Ishikawa (cell line): ENCODE results near the gene AGPAT1.
A peak's percentile ranks its signal among the peaks of the same experiment; 100 is the strongest.

Source experiments
- CEBPB ChIP-seq: IDR thresholded peaks from 2 replicates; pipeline ENCODE4 v1.6.1; 2012
- CREB1 ChIP-seq: IDR thresholded peaks from 2 replicates; pipeline ENCODE4 v1.6.1; 2012; ENCODE audit warnings: low read depth
- EGR1 ChIP-seq: IDR thresholded peaks from 2 replicates; pipeline ENCODE4 v1.6.1; 2012
- EP300 ChIP-seq: IDR thresholded peaks from 2 replicates; pipeline ENCODE4 v1.6.1; 2012; ENCODE audit warnings: borderline replicate concordance
- FOXM1 ChIP-seq: IDR thresholded peaks from 2 replicates; pipeline ENCODE4 v1.6.1; 2012; ENCODE audit warnings: low read depth, borderline replicate concordance
- NFIC ChIP-seq: IDR thresholded peaks from 2 replicates; pipeline ENCODE4 v1.6.1; 2012
- RAD21 ChIP-seq: IDR thresholded peaks from 2 replicates; pipeline ENCODE4 v1.6.1; 2012; ENCODE audit warnings: low read depth
- TAF1 ChIP-seq: IDR thresholded peaks from 2 replicates; pipeline ENCODE4 v1.6.1; 2012; ENCODE audit warnings: low read depth, mild to moderate bottlenecking
- TCF12 ChIP-seq: IDR thresholded peaks from 2 replicates; pipeline ENCODE4 v1.6.1; 2012; ENCODE audit warnings: low read depth
- TEAD4 ChIP-seq: IDR thresholded peaks from 2 replicates; pipeline ENCODE4 v1.6.1; 2012
- YY1 ChIP-seq: IDR thresholded peaks from 2 replicates; pipeline ENCODE4 v1.6.1; 2012; ENCODE audit warnings: low read depth
- ZBTB7A ChIP-seq: IDR thresholded peaks from 2 replicates; pipeline ENCODE4 v1.6.1; 2012; ENCODE audit warnings: low read depth
- TF ChIP-seq, protein P1 (sequence below): IDR thresholded peaks from 2 replicates; pipeline ENCODE4 v1.6.1; 2012

The AGPAT1 gene

DNA sequence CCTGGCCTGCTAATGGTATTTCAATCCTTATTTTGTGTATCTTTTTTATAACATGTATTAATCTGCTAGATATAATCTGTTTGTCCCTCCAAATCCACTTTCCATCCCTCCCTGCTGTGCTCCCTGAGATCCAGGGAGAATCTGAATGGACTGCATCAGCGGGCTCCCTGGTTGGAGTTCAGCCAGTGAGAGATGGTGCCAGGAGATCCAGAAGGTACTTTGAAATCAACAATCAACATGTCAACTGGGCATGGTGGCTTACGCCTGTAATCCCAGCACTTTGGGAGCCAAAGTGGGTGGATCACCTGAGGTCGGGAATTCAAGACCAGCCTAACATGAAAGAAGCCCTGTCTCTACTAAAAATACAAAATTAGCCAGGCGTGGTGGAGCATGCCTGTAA lies 52.2 kb downstream of the AGPAT1 start:
- TF ChIP-seq ZBTB7A (no peak), TCF12 (no peak), NFIC (no peak), RAD21 (no peak), EP300 (no peak), FOXM1 (no peak), CEBPB (no peak), TEAD4 (no peak)

- TF ChIP-seq CREB1: no peak
- TF ChIP-seq RAD21: no peak
- no peak for TF ChIP-seq FOXM1
- TF ChIP-seq ZBTB7A: no peak
- TF ChIP-seq EGR1: no peak
- TF ChIP-seq YY1: no peak
- TF ChIP-seq TCF12: no peak
- no peak for TF ChIP-seq TEAD4
- TF ChIP-seq, protein P1, sequence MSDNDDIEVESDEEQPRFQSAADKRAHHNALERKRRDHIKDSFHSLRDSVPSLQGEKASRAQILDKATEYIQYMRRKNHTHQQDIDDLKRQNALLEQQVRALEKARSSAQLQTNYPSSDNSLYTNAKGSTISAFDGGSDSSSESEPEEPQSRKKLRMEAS: no peak
- no peak for TF ChIP-seq EP300
- TF ChIP-seq TAF1: no peak
These were observed 55.3 kb downstream of the AGPAT1 start for GRCh38 chr6:32120573-32121059.

DNA sequence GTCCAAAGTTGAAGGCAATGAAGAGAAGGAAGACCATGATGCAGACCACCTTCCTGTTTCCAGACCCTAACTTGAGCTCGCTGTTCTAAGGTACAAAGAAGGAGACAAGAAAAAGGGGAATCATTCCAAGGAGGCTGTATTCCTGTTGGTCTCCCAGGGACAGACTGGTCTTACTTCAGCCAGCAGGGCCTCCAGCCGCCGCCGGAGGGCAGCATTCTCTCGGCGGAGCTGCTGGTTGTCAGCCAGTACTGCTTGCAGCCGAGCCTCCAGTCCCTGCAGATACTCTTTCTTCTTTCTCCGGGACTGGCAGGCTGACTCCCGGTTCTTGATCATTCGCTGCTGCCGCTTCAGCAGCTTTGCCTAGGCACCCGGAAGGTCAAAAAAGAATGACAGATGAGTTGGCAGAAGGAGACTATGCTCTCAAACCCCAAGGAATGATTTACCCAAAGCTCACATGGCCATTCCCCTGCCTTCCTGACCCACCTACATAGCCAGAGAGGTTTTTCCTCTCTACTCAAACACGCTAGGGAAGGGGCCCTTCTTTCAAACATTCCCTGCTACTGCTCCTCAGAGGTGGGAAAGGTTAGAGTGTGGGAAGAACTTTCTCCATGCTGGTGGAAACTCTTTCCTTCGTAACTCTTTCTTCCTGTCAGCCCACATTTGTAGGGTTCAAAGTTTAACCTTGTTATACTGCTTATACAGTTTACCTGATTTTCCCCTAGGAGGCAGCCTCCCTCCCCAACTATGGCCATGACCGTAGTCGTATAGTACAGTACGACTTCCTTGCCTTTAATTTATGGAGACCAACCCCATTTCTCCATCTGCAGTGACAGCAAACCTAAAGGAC lies 56.9 kb downstream of the AGPAT1 start:
- TF ChIP-seq, protein P1: no peak
- TF ChIP-seq RAD21: peak; percentile 87
